MM.1S (cell line): Measurements from ENCODE around the gene EFNA2.

Source experiments
- DNase-seq: peaks from one replicate; pipeline ENCODE4 v3.0.0-alpha.2; 2015
- H2AFZ ChIP-seq: fragments of 300-600 bp; sonication (generic); 2 replicates; pipeline ENCODE4 v1.6.0; 2016; ENCODE audit warnings: antibody characterized with exemption, low read length
- H3F3A ChIP-seq: fragments of 300-600 bp; sonication (generic); 2 replicates; pipeline ENCODE4 v1.6.1; 2016; ENCODE audit warnings: mild to moderate bottlenecking, antibody characterized with exemption, low read length, moderate library complexity, mixed read lengths; ENCODE audit not compliant: insufficient read depth
- H3K27ac ChIP-seq: fragments of 300-600 bp; sonication (generic); 2 replicates; pipeline ENCODE4 v1.5.1; 2016; ENCODE audit warnings: mild to moderate bottlenecking, low read length
- H3K27me3 ChIP-seq: fragments of 300-600 bp; sonication (generic); replicated peaks from 2 replicates; pipeline ENCODE4 v1.6.0; 2016; ENCODE audit warnings: low read length; ENCODE audit not compliant: insufficient read depth
- H3K36me3 ChIP-seq: fragments of 300-600 bp; sonication (generic); replicated peaks from 2 replicates; pipeline ENCODE4 v1.6.1; 2016; ENCODE audit warnings: mild to moderate bottlenecking, low read length, mixed read lengths; ENCODE audit not compliant: insufficient read depth
- H3K4me1 ChIP-seq: fragments of 300-600 bp; sonication (generic); 2 replicates; pipeline ENCODE4 v1.6.1; 2016; ENCODE audit warnings: low read length, mixed read lengths
- H3K4me2 ChIP-seq: fragments of 300-600 bp; sonication (generic); 2 replicates; pipeline ENCODE4 v1.6.0; 2016; ENCODE audit warnings: low read depth, low read length
- H3K4me3 ChIP-seq: fragments of 300-600 bp; sonication (generic); 2 replicates; pipeline ENCODE4 v1.5.1; 2016; ENCODE audit warnings: low read length, mixed read lengths
- H3K79me2 ChIP-seq: fragments of 300-600 bp; sonication (generic); 2 replicates; pipeline ENCODE4 v1.6.1; 2016; ENCODE audit warnings: mixed run types, low read length, mixed read lengths
- H3K9ac ChIP-seq: fragments of 300-600 bp; sonication (generic); 2 replicates; pipeline ENCODE4 v1.6.1; 2016; ENCODE audit warnings: low read length, mixed read lengths
- H3K9me2 ChIP-seq: fragments of 300-600 bp; sonication (generic); replicated peaks from 2 replicates; pipeline ENCODE4 v1.6.1; 2016; ENCODE audit warnings: mild to moderate bottlenecking, low read length, mixed read lengths; ENCODE audit not compliant: insufficient read depth
- H3K9me3 ChIP-seq: fragments of 300-600 bp; sonication (generic); replicated peaks from 2 replicates; pipeline ENCODE4 v1.6.1; 2016; ENCODE audit warnings: mild to moderate bottlenecking, low read length, mixed read lengths; ENCODE audit not compliant: insufficient read depth
- H4K20me1 ChIP-seq: fragments of 300-600 bp; sonication (generic); 2 replicates; pipeline ENCODE4 v1.6.1; 2016; ENCODE audit warnings: mild to moderate bottlenecking, low read length, moderate library complexity, mixed read lengths; ENCODE audit not compliant: insufficient read depth
- CTCF ChIP-seq: fragments of 300-600 bp; sonication (generic); IDR thresholded peaks from 2 replicates; pipeline ENCODE4 v1.5.1; 2016; ENCODE audit warnings: antibody characterized with exemption, low read length, mixed read lengths
- EZH2 ChIP-seq: fragments of 300-600 bp; sonication (generic); optimal IDR thresholded peaks from 2 replicates; pipeline ENCODE3; 2017; ENCODE audit warnings: low read depth, mild to moderate bottlenecking, antibody characterized with exemption, low read length, mixed read lengths
- EZH2phosphoT487 ChIP-seq: fragments of 300-600 bp; sonication (generic); IDR thresholded peaks from 2 replicates; pipeline ENCODE4 v1.6.1; 2018; ENCODE audit warnings: antibody characterized with exemption, low read length

EFNA2 gene

GRCh38 chr19:1336079-1336684 lies 50.5 kb downstream of the EFNA2 start:
- Histone ChIP-seq H3K4me1 (peaks cover 5% of the 10 kb centered on the region), H3K9me3 (no peaks in the 10 kb centered on the region), H4K20me1 (no peaks in the 10 kb centered on the region), H3K4me2 (0 out of 2 replicates have a peak overlapping the region, but pooled peaks have one; percentile 34), H3K27ac (no peak overlapping the region), H3K79me2 (no peaks in the 10 kb centered on the region), H3K4me3 (no peak overlapping the region), H3K9me2 (no peaks in the 10 kb centered on the region), H3K9ac (no peak overlapping the region), H2AFZ (peak overlapping the region; percentile 30; the same call in 1 of the 2 replicates), H3K36me3 (no peaks in the 10 kb centered on the region), H3F3A (no peaks in the 10 kb centered on the region), H3K27me3 (peaks cover 83% of the 10 kb centered on the region)
- no peak for DNase-seq
- no peak for TF ChIP-seq CTCF

- Histone ChIP-seq H3K9me3 (no peaks in the 10 kb centered on the region), H3K4me3 (no peak overlapping the region), H3K4me2 (no peak overlapping the region), H3K27me3 (peaks cover 66% of the 10 kb centered on the region), H4K20me1 (no peaks in the 10 kb centered on the region), H3F3A (peaks cover 11% of the 10 kb centered on the region), H3K4me1 (peaks cover 7% of the 10 kb centered on the region), H3K79me2 (no peaks in the 10 kb centered on the region), H3K9ac (no peak overlapping the region), H3K9me2 (no peaks in the 10 kb centered on the region), H3K27ac (no peak overlapping the region), H3K36me3 (no peaks in the 10 kb centered on the region), H2AFZ (no peak overlapping the region)
- no peak for DNase-seq
- TF ChIP-seq EZH2phosphoT487 (no peak), EZH2 (no peak), CTCF (no peak)
Observed at GRCh38 chr19:1340681-1341469, 55.2 kb downstream of the EFNA2 start.

- no peaks in the 10 kb centered on the region for H3K79me2 ChIP-seq
- no peak for DNase-seq
- no peak overlapping the region for H3K4me3 ChIP-seq
- H3K27me3 ChIP-seq = peaks cover 53% of the 10 kb centered on the region
- H3K27ac ChIP-seq = no peak overlapping the region
- no peaks in the 10 kb centered on the region for H3K36me3 ChIP-seq
- no peak for TF ChIP-seq EZH2phosphoT487
- TF ChIP-seq CTCF = no peak
- TF ChIP-seq EZH2 = no peak
- peaks cover 4% of the 10 kb centered on the region; the same call in 1 of the 2 replicates for H3K4me1 ChIP-seq
- no peaks in the 10 kb centered on the region for H3K9me3 ChIP-seq
- no peak overlapping the region for H3K4me2 ChIP-seq
- H3F3A ChIP-seq = peaks cover 11% of the 10 kb centered on the region
- no peaks in the 10 kb centered on the region for H4K20me1 ChIP-seq
- H3K9me2 ChIP-seq = no peaks in the 10 kb centered on the region
- H2AFZ ChIP-seq = no peak overlapping the region
- H3K9ac ChIP-seq = no peak overlapping the region
Observed at GRCh38 chr19:1343041-1343440, 57.4 kb downstream of the EFNA2 start.
